HG03159 (cell line): ENCODE data around the gene RAP1GAP.

Experiments
- ATAC-seq: cut with Tn5 transposase; IDR thresholded peaks from one replicate; pipeline ENCODE4 v1.9.1; 2021; ENCODE audit warnings: mild to moderate bottlenecking, moderate library complexity; ENCODE audit not compliant: unreplicated experiment

Gene RAP1GAP

DNA sequence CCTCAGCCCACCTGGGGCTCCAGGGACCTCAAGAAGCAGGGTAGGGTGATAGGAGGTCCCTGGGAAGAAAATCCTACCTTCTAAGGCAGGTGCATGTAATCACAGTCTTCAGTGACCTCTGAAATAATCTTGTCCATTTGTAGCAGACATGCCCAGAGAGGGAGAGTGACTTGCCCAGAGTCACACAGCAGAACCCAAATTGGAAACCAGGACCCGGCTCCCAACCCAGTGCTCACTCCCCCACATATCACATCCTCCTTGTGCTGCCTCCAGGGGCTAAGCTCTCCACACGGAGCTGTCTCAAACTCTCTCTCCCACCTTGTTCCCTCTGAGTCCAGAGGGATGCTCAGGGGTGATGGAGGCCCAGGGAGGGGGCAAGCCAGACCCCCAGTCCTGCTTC lies 72.5 kb downstream of the RAP1GAP start:
- ATAC-seq, result no peak

DNA sequence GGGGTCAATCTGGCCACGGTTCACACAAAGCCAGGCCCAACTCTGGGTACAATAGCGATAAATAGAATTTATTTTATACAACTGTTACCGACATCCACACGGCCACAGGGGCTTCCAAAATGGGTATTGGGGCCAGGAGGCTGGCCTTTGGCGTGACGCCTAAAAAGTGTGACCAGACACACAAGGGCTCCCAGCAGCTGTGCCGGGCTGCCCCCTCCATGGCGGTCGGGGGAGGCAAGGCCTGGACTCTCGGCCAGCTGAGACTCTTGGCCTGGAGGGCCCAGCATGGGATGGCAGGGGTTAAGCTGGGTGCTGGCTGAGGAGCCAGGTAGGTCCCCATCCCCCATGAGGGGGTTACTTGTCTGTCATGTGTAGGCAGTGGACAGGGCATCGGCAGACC lies 73.0 kb downstream of the RAP1GAP start:
- ATAC-seq, result no peak

DNA sequence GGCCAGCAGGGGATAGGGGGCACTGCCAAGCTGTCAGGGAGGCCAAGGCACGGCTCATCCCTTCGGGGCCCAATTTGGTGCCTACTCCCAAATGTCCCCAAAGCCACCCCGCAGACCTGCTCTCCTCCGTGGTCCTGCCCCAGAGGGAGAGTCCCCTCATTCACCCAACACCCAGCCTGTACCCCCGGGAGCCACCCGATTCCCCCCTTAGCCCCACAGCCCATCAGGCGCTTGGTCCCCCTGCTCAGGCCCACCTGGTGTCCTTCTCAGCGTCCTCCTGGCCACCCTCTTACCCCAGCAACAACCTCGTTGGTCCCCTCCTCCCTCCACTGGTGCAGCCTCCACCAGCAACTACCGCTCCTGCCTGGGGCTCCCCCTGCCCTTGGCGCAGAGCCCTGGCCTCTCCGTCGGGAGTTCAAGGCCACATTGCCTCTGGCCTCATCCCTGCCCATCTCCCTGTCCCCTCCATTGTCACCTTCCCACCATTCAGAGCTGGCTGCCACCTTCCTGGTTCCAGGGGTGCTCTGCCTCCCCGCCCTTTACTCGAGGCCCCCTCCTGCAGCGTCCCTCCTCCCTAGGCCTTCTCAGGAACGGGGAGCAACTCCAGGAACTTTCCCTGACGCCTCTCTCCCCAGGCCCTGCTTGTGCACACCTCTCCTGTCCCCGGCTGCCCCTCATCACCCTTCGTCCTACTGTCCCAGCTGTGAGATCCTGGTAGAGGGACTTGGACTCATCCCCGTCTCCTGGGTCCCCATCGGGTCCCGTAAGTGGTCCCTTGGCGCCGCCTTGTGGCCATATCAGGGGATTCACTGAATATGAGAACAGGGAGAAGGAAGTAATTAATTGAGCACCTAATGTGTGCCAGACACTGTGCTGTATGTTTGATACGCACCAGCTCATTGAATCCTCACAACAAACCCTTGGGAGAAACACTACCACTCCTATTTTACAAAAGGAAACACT lies 73.9 kb downstream of the RAP1GAP start:
- no peak for ATAC-seq

DNA sequence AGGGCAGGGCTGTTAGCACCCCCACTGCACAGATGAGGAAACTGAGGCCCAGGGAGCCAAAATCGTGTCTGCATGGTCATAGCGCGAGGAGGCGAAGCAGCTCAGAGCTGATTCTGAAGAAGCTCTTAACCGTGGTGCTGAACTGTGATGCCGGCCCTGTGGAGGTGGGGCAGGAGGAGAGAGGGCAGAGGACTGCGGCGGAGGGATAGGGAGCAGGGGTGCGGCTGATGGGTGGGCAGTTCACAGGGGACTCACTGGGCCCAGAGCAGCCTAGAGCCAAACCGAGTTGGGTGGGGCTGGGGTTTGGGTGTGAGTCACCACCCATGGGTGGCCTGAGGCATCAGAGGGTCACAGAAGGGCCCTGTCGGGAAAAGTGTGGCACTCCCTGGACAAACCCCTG lies 74.7 kb downstream of the RAP1GAP start:
- ATAC-seq, result no peak

DNA sequence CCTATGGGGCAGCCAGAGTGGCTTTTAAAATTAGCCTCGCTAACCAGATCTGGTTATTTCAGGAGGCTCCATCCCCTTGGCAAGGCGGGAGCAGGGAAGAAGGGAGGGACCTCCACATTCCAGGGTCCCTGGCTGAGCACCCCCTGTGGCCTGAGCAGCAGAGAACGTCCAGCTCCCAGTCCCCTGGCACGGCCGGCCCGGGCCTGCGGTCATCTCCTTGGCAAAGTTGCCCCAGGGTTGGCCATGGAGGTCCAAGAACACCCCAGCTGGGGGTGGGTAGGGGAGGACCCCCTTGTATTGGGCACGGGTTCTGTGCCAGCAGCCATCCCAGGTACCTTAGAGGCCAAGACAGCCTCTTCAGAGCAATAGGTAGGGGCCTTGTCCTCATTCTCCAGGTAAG lies 75.9 kb downstream of the RAP1GAP start:
- no peak for ATAC-seq

DNA sequence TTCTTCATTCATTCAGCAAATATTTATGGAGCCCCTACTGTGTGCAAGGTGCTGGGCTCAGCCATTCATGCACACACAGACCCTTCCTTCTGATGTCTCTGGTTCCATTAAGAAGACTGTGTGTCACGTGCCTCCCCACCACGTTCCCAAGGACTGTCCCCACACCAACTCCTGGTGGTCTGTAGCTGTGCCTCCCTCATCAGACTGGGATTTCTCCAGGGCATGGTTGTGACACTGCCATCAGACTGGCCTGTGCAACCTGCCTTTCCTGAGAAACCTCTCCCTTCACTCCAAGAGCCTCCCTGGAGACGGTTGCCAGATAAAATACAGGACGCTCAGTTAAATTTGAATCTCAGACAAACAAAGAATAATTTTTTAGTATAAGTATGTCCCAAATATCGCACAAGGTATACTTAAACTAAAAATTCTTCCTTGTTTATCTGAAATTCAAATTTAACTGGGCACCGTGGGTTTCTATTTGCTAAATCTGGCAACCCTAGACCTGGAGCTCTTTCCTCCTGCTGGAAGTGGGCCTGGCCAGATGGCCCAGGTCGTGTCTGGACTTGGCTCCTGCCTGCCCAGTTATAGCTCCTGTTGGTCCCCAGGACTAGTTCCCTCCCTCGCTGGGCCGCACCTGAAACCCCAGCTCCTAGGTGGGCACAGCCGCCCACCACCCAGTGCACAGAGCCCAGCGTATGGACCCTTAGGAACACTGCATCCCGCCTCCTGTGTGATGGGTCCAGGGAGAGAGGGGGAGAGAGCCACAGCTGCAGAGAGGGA lies 76.9 kb downstream of the RAP1GAP start:
- ATAC-seq, result no peak

DNA sequence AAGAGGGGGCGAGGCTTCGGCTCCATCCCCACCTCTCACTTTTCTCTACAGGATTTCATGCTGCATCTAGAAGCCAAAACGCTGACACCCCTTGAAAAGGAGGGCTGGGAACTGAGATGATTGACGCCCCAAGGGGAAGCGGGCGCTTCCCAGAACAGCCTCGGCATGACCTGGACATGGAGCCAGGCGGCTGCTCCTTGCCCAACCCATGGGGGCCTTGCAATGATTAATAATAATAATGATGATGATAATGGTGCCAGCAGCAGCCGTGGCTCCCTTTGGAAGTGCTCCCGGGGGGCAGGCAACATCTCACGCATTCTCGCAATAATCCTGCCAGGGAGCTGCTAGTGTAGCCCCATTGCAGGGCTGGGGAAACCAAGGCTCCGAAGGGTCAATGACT lies 78.2 kb downstream of the RAP1GAP start:
- no peak for ATAC-seq

DNA sequence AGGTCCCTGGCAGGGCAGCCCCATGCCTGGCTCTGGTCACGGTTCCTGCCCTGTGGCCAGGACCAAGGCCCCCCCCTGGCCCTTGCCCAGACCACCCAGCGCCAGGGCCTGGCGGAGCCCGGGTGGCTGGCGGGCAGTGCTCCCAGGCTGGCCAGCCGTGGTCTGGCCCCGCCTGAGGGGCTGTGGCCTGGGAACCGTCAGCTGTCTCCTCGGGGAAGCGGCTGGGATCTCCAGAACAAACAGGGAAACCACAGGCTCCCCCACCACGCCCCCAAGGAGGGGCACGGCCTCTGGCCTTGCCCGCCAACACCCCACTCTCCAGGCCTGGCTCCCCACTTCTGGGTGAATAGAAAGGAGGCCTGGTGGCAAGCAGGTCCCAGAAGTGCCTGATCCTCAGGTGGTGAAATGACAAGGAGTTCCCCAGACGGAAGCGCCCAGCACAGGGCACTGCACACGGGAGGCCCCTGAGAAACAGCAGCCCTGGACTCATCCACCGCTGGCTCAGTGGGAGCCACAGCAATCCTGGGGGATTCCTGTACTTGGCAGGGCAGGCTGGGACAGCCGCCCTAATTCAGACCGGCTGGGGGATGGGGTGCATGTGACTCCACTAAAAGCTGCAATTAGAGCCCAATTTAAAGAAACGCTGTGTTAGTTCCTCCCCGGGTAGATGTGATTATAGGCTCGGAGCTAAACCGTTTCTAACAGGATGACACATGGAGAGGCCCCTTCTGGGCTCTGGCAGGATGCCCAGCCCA lies 78.9 kb downstream of the RAP1GAP start:
- ATAC-seq, result no peak

DNA sequence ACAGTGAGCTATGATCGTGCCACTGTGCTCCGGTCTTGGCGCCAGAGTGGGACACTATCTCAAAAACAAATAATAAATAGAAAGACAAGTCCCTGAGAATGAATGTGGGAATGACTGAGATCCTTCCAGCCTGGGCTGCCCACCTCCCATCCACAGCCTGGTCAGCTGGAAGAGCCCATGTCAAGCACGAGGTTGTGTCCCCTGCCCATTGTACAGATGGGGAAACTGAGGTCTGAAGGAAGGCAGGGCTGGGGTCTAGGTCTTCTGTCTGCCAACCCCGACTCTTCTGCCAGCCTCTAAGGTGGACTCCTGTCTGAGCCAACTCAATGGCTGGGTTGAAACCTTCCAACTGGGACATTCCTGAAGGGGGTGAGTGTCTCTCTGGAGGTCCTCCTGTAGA lies 79.5 kb downstream of the RAP1GAP start:
- ATAC-seq, result no peak

DNA sequence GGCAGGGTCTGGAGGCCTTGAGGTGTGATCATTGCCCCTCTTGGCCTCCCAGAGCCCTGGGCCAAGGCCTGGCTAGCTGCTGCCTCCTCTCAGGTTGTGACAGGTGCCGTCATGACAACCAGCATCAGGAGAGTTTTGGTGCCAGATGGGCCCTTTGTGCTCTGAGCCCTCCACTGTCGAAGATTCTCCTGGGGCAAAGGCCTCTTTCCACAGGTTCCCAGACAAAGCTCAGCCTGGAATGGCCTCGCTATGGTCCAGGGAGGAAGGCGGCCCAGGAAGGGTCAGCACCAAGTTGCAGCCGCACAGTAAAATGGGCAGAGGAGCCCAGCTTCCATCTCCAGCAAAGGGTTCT lies 81.6 kb downstream of the RAP1GAP start:
- no peak for ATAC-seq

DNA sequence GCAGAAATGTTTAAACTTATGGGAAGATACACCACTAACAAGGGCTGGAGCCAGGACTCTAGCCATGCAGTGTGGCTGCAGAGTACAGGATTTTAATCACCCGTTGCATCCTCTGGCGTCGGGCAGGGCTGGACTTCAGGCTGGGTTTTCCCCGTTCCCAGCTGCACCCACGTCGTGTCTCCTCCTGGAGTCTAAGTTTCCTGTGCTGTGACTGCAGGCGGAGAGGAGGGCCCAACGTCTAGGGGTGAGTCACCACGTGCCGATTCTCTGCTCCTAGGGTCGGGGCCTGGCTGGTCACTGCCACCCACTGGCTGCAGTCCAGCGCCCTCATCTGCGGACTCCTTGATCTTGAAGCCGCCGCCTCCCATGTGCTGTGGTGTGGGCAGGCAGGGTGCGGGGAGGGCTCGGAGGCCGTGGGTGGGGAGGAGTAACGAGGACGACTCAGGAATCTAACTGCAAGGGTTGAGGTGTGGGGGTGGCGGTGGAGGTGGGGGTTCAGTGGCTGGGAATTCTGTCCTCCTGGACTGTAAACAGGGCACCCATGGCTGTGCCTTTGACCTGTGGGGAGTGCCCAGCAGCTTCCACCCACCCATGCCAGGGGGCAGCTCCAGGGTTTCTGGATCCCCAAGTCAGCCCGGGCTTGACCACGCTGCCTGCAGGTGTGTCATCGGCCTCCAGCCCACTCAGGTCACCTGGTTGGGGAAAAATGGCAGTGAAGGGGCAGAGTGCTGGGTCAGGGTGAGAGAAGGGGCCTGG lies 82.1 kb downstream of the RAP1GAP start:
- ATAC-seq, result no peak

DNA sequence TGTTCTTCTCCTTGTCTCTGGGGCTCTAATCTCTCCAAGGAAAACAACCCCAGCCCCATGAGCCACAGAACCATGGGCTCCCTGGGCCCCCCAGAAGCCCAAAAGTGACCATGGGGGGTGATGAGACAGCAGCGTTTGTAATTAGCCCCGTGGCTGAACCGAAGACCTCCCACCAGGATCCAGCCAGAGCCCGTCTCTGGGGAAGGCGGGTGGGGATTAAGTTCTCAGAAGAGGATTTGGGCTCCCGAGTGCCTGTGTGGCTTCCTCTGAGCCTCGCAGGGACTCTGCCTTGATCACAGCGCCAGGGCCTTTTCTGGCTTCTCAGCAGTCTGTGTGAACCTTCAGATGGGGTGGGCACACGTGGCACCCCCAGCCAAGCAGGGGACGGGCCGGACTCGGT lies 82.9 kb downstream of the RAP1GAP start:
- ATAC-seq, result no peak

DNA sequence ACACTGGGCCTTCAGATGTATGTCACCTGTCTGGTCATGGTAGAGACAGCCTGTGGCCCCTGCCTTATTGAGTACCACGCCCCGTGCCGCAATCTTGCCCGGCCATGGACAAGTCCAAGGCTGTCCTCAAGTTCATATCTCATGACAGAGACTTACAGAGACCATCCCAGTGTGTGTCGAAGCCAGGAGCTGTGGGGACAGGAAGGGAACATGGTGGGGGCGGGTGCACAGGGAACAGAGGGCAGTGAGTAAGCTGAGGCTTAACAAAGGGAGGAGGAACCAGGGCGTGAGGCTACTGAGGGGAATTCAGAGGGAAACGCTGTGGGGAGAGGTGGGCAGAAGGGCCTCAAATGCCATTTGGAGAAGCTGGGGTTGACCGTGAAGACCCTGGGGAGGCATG lies 84.1 kb downstream of the RAP1GAP start:
- ATAC-seq, result no peak

DNA sequence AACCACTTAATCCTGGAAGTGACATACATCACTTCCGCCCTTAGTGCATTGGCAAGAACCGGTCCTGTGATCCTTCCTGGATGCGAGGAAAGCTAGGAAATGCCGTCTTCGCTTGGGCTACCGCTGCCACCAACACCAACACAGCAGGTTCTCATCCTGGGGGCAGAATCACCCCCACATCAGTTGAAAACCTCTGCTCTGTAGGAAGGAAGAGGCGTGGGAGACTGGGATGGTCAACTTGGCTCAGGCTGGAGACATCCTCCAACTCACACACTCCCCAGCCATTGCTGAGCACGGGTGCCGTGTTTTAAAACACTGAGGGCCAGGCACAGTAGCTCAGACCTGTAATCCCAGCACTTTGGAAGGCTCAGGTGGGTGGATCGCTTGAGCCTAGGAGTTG lies 85.1 kb downstream of the RAP1GAP start:
- no peak for ATAC-seq

DNA sequence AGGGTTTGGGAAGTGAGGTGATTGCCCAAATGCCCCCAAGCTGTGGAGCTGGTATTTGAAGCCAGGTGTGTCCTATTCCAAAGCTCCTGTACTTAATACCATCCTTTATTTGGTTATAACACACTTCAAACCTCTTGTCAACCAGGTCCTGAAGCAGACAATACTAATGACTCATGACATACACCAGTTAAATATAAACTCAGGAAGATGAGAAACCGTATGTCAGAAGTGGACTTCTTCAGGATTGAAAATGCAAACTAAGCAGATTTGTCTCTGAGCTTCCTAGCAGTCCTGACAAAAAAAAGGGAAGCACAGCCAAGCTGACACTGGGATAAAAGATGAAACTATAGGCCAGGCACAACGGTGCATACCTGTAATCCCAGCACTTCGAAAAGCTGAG lies 89.4 kb downstream of the RAP1GAP start:
- no peak for ATAC-seq

DNA sequence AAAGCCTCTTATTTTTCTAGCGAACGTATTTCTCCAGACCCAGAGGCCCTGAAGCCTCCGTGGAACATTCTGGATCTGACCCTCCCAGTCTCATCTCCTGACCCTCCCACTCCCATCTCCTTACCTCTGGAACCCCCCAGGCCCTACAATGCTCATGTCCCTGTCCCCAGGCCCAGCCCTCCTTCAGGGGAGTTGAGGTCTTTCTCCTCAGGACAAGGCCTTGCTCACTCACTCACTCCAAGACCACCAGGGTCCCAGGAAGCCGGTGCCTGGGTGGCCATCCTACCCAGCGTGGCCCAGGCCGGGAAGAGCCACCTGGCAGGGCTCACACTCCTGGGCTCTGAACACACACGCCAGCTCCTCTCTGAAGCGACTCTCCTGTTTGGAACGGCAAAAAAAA lies 91.2 kb downstream of the RAP1GAP start:
- no peak for ATAC-seq

DNA sequence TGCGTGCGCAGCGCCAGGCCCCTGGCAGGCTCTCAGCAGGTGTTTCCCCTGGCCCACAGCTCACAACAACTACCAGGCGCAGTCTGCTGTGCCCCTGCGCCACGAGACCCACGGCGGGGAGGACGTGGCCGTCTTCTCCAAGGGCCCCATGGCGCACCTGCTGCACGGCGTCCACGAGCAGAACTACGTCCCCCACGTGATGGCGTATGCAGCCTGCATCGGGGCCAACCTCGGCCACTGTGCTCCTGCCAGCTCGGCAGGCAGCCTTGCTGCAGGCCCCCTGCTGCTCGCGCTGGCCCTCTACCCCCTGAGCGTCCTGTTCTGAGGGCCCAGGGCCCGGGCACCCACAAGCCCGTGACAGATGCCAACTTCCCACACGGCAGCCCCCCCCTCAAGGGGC lies 91.8 kb downstream of the RAP1GAP start:
- no peak for ATAC-seq

DNA sequence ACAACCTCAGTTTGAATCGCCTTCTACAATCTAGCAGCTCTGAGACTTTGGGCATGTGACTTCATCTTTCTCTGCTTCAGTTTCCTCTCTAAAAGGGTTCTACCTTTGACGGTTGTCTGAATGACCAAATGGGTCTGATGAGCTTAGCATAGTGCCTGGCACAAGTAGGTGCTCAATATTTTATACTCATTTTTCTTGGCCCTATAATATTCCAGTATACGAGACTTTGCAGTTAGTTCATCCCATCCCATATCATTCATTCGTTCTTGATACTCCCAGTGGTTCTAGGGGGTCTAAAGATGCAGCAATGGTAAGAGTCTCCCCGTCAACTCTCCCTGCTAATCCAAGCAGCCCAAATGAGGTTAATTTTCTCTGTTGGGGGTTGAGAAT lies 92.4 kb downstream of the RAP1GAP start:
- no peak for ATAC-seq

DNA sequence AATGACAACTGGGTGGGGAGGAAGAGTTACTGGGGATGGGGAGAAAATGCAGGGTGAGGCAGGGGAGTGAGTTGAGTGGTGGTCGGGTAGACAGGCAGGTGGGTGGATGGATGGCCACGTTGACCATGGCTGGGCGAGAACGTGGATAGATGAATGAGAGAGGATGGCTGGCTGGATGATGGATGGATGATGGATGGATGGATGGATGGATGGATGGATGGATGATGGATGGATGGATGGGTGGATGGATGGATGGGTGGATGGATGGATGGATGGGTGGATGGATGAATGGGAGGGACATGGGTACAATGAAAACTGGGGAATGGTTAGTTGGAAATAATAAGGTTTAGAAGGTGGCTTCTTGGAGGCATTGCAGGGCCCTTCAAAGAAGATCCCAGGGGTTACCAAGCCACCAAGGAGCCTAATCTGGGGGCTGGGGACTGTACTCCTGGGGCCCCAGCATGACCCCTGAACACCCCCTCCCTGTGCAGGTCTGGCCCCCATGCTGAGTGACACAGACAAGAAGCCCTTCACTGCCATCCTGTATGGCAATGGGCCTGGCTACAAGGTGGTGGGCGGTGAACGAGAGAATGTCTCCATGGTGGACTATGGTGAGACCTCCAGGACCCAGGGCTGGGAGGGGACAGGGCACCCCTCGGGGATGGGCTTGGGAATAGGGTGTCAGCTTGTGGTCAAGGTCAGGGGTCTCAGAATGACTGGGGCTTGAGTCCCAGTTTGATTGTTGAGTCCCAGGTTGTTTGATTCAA lies 92.9 kb downstream of the RAP1GAP start:
- no peak for ATAC-seq

DNA sequence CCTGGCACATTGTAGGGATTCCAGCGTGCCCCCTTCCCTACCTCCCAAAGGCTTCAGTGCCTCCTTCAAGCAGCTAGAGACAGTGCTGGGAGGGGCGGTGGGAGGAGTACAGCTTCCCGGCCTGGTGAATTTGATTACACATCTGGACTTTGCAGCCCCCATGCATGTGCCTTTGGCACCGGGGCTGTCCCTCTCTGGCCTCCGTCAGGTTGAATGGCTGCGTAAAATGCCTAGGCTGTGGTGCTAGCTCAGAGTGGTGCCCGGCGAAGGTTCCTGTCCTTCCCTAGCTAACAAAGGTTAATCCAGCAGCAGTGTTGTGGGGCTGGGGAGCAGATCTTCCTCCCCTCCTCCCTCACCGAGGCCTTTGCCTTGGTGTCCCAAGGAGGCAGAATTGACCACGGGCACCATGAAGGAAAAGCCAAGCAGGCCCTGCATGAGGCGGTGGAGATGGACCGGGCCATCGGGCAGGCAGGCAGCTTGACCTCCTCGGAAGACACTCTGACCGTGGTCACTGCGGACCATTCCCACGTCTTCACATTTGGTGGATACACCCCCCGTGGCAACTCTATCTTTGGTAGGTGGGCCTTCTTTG lies 93.7 kb downstream of the RAP1GAP start:
- no peak for ATAC-seq
